Head of caudate nucleus (tissue), 42 donors: ENCODE measurements around the gene RRP8.

Experiments
- DNase-seq, 42 donors: peaks; one replicate each; pipeline versions ENCODE4 v3.0.0 to v3.0.0-alpha.2; 2020 to 2021; ENCODE audit warnings: mixed read lengths in 7 of 42
- intact Hi-C: fragments of 100-400 bp; cut with DNase I; formaldehyde crosslinking; loops from one replicate; pipeline ENCODE4 v1.15.0; 2022

RRP8 gene

DNA sequence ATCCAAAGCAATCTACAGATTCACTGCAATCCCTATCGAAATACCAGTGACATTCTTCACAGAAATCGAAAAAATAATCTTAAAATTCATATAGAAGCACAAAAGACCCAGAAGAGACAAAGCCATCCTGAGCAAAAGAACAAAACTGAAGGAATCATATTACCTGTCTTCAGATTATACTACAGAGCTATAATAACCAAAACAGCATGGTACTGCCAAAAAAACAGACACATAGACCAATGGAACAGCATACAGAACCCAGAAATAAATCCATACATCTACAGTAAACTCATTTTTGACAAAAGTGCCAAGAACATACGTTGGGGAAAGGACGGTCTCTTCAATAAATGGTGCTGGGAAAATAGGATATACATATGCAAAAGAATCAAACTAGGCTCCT lies 18.9 kb downstream of the RRP8 start:
- DNase-seq = no peak
- intact Hi-C loops = no loop called here

DNA sequence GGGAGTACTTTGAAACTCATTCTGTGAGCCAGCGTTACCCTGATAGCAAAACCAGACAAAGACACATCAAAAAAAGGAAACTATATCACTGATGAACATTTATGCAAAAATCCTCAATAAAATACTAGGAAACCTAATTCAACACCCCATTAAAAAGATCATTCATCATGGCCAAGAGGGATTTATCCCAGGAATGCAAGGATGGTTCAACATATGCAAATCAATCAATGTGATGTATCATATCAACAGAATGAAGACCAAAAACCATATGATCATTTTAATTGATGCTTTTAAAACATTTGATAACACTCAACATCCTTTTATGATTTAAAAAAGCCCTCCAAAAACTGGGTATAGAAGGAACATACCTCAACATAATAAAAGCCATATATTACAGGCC lies 19.8 kb downstream of the RRP8 start:
- intact Hi-C loops = no loop called here
- no peak for DNase-seq

DNA sequence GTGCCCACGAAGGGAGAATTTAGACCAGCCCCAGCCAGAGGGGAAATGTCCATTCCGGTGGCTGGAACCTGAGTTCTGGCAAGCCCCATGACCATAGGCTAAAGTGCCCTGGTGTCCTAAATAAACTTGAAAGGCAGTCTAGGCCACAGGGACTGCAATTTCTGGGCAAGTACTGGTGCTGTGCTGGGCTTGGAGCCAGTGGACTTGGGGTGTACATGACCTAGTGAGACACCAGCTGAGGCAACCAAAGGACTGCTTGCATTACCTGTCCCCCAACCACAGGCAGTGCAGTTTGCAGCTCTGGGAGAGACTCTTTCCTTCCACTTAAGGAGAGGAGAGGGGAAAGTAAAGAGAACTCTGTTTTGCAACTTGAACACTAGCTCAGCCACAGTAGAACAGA lies 23.7 kb downstream of the RRP8 start:
- DNase-seq = peak in 2 of 42 donors; percentile 41 to 49
- intact Hi-C loops = no loop called here

DNA sequence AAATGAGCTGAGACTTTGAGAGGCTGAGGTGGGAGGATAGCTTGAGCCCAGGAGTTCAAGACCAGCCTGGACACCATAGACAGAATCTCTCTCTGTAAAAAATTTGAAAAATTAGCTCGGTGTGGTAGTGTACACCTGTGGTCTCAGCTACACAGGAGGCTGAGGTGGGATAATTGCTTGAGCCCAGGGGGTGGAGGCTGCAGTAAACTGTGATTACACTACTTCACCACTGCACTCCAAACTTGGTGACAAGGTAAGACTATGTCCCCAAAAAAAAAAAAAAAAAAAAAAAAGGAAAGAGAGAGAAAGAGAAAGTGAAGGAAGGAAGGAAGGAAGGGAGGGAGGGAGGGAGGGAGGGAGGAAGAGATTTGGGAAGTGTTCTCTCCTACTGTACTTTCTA lies 25.3 kb downstream of the RRP8 start:
- intact Hi-C loops = no loop called here
- no peak for DNase-seq

DNA sequence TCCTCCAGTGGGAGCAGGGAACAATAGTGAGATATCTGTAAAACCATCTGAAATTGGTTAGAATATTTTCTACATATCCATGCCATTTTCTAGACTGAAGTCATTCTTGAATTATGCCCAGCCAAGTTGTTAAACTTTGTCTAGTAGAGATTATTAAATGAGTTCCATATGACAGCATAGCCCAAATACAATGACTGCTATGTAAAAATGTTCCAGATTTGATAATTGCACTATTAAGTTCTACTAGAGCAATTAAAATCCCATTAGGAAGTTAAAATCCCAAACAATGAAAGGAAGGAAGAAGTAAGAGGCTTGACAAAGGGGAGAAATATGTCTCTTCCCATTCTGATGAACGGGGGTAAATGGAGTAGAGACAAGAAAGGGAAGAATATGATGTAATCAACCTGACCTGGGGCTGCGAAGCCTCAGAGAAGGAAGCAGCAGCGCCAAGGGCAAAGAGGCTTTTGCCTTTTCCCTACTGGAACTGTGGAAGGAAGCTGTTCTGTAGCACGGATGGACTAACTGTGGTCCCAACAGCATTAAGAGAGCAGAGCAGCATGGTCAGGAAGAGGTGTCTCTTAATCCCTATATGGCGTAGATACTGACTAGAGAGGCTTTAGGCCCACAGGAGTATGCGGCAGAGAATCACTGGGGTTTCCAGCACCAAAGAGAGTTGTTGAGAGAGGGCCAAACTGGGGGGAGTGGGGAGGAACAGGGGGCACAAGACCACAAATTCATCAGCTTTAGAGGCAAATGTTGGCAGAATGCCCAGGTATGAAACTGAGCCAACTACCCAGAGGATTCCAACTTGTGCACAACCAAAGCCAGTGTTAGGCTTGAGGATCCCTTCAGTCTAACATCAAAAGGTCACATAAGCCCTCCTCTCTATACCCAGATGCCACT lies 26.7 kb downstream of the RRP8 start:
- peak; percentile 21 to 96 (median 88) for DNase-seq

DNA sequence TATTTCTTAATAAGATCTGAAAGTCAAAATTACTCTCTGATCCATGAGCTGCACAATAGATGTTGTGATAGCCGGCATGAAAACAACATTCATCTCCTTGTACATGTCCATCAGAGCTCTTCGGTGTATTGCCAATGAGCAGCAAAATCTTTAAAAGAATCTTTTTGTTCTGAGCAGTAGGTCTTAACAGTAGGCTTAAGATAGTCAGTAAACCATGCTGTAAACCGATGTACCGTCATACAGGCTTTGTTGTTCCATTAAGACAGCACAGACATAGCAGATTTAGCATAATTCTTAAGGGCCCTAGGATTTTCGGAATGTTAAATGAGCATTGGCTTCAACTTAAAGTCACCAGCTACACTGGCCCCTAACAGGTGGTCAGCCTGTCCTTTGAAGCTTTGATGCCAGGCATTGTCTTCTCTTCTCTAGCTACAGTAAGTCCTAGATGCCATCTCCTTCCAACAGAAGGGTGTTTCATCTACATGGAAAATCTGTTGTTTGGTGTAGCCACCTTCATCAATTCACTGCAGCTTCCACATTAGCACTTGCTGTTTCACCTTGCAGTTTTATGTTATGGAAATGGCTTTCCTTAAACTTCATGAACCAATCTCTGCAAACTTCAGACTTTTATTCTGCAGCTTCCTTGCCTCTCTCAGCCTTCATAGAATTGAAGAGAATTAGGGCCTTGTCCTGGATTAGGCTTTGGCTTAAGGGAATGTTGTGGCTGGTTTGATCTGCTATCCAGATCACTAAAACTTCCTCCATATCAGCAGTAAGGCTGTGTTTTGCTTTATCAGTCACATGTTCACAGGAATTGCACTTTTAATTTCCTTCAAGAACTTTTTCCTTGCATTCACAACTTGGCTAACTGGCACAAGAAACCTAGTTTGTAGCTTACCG lies 28.4 kb downstream of the RRP8 start:
- no peak for DNase-seq
- intact Hi-C loops = no loop called here

More for the DNA sequence above, 26.7 kb downstream of the RRP8 start:
- intact Hi-C loops = no loop called here

DNA sequence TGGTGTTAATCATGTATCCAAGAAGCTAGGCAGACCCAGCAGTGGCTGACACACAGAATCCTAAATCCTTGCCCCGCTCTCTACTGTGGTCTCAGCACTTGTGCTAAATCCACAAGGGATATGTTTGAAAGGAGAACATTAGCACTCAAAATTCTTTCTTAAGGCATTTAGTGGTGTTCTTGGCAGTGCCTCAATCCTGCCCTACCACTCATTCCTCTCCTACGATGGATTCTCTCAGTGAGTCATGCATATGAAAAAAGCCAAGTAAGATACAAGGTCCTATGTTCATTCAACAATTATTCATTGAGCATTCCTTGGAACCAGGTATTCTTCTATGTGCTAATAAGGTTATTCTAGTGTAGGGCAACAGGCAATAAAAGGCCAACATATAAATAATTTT lies 31.2 kb downstream of the RRP8 start:
- DNase-seq = peak in 4 of 42 donors; percentile 29 to 56 (median 37)
- intact Hi-C loops = no loop called here

DNA sequence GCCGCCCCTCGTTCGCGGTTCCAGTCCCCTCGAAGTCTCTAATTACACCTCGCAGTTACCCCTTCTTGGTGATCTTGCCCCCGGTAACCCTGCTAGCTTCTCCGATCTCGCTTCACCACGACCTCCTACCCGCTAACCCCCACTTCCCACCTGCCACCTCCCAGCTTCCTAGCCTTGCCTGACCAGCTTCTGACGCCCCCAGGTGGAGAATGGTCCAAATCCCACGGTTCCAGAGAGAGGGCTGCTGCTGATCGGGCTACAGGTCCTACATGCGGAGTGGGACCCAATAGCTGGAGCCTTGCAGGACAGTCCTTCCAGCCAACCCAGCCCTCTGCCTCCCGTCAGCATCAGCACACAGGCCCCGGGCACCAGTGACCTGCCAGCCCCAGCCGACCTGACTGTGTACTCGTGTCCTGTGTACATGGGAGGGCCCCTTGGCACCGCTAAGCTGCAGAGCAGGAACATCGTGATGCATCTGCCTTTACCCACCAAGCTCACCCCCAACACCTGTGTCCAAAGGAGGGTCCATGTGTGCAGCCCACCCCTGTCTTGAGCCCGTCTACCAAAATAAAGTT lies 31.9 kb downstream of the RRP8 start:
- intact Hi-C loops = no loop called here
- DNase-seq = peak in 1 of 42 donors; percentile 31

DNA sequence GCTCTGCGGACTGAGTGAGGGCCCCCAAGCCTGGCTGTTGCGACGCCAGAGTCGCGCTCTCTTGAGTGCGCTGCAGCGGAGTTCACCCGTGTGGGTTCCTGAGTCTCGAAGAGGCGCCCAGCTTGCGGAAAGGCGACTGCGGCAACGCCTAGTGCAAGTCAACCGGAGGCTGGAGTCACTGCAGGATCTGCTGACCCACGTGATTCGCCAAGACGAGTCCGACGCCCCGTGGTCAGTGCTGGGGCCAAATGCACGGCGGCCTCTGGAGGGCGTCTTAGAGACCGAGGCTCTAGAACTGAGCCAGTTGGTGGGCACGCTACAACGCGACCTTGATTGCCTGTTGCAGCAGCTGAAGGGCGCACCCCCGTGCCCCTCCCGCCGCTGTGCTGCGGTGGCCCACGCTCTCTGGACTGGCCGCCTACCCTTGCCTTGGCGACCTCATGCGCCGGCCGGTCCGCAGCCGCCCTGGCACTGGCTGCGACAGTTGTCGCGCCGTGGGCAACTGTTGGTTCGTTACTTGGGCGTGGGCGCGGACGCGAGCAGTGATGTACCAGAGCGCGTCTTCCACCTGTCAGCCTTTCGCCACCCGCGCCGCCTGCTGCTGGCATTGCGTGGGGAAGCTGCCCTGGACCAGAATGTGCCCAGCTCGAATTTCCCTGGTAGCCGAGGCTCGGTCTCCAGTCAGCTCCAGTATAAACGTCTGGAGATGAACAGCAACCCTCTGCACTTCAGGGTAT lies 32.6 kb downstream of the RRP8 start:
- intact Hi-C loops = no loop called here
- peak in 1 of 42 donors; percentile 37 for DNase-seq

DNA sequence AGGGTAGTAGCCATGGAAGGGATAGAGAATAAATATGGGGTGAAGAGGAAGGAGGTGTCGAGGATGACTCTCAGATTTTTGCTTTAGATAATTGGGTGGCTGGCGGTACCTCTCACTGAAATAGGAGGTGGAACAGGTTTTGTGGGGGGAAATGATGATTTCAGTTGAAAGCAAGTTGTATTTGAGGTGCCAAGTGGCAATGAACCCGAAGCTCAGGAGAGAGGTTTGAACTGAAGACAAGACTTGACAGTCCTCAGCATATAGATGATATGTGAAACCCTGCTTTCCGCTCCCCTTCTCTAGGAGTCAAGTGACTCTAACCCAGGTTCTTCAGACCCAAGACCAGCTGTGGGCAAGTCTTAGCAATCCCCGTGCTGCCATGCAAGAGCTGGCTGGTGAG lies 33.7 kb downstream of the RRP8 start:
- no peak for DNase-seq
- intact Hi-C loops = no loop called here

DNA sequence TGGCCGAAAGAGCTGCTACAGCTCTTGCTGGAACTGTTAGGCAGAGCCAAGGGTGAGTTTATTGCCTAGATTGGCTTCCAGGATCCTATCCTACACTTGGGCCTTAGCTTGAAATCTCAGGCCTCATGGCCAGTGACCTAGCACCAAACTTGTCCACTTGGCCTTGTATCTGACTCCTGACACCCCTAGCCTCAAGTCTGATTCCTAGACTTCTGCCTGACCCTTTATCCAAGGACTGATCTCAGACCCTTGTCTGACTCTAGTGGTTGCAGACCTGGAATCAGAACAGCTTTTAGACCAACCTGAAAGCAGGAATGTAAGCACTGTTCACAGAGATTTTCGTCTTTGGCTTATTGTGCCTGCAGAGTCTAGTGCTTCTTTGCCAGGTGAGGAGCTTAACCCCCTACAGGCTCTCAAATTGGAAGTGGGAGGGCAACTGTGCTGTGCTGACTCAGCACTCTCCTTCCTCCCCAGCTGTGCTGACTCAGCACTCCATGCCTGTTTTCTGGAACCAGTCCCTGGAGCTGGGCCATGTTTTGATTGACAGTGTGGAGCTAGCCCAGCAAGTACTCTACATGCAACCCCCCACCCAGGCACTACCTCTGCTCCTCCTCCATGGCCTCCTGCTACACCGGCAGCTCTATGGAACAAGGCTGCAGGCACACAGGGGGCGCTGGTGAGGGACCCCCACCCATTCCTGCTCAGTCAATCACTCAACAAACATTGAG lies 35.1 kb downstream of the RRP8 start:
- intact Hi-C loops = no loop called here
- DNase-seq = peak in 39 of 42 donors; percentile 32 to 87 (median 66)

DNA sequence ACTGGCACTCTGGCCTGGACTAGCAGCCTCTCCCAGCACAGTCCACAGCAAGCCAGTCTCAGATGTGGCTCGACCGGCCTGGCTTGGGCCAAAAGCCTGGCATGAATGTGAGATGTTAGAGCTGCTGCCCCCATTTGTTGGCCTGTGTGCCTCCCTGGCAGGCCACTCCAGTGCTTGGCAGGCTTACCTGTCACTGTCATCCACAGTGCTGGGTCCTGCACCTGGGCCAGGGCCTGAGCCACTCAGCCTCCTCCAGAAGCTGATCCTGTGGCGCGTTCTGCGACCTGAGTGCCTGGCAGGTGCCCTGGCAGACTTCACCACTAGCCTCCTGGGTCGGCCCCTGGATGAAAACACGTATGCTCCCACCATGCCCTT lies 36.1 kb downstream of the RRP8 start:
- no peak for DNase-seq
- intact Hi-C loops = no loop called here

DNA sequence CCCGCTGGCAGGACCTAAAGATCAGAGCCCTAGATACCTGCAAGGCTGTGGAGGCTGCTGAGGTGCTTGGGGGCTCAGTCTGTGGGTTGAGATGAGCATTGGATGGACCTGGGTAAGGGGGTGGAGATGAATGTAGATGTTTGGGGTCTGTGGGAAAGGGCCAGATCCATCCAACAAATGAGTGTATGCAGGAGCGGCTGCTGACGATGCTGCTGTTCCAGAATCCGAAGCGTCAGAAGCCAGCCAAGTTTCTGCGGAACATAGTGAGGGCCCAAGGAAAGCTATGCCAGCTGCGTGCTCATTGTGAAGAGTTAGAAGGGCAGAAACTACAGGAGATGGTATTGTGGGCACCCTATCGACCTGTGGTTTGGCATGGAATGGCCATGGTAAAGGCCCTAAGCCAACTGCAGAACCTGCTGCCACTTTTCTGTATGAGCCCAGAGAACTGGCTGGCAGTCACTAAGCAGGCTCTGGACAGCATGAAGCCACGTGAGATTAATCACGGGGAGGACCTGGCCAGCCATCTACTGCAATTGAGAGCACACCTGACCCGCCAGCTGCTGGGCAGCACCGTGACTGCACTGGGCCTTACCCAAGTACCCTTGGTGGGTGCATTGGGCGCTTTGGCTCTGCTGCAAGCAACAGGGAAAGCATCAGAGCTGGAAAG lies 36.6 kb downstream of the RRP8 start:
- intact Hi-C loops = no loop called here
- DNase-seq = peak in 3 of 42 donors; percentile 33 to 49 (median 42)

DNA sequence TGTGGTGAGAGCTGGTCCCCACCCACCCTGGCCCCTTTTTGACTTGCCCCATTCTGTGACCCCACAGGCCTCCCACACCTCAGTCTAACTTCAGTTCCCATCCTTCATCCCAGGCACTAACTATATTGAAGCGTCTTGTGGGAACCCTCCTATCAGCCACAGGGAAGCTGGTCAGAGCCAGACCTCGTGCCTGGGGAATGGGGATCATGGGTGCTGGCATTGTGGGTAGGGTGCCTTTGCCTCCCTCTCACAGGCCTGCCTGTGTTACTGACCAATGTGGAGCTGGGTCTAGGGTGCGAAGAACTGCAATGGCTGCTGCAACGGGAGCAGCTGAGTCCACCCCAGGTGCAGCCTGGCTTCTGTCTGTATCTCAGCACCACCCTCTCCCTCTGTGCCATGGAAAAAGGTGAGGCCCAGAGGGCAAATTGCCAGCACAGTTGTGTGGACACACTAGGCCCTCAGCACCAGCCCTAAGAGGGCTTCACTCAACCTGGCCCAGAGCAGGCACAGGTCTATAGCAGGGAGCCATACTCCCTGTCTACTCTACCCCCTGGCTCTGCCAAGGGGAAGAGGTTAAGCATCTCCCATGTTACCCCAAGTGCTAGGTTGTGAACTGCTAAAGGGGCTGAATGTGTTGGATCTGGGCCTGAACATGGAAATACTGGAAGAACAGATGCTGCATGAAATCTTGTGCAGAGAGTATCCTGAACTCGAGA lies 37.3 kb downstream of the RRP8 start:
- intact Hi-C loops = no loop called here
- no peak for DNase-seq

DNA sequence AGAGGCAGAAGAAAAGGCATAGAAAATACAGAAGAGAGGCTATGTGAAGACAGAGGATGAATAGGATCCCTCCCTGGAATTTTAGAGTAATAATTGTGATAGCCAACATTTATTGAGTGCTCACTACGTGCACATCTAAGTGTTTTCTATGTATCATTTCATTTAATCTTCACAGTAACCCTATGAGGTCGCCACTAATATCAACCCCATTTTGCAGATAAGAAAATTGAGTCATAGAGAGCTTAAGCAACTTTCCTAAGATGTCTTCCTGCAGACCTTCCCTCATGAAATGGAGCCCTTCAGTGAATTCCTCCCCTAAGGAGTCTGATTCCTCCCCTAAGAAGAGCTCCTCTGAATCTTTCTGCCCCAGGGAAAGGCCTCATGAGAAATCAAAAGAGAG lies 38.1 kb downstream of the RRP8 start:
- DNase-seq = no peak
- intact Hi-C loops = no loop called here

DNA sequence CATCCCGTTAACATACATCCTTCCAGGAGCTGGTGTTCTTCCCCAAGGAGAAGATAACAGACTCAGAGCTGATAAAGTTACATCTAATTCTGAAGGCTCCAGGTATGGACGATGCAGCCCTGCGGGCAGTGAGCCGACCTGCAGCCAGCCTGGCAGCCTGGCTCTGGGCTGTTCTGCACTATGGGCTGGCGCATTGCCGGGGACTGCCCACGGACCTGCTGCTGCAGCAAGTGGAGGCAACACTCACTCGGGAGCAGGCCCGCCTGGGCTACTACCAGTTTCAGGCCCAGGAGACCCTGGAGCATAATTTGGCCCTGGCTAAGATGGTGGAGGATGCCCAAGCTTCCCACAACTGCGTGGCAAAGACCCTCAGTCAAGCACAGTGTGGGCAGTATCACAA lies 39.7 kb downstream of the RRP8 start:
- peak in 1 of 42 donors; percentile 31 for DNase-seq
- intact Hi-C loops = no loop called here

DNA sequence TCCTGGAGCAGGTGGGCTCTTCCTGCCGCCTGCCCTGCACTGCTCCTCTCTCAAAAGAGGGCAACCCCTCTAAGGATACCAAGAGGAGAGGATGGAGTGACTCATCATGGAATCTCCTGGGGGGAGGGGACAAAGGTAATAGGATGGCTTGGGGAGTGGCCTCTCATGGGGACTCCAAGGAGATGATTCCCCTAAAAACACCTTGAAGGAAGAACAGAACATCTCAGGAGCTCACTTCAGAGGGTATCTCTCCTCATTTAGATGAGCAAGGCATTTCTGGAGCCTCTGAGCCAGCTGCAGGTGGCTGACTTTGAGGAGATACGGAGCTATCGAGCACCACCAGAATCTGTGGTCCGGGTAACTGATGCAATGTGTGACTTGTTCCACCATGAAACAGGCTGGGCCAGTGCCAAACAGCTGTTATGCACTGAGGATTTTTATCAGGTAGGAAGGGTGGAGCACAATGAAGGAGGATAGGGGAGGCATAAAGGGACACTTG lies 40.2 kb downstream of the RRP8 start:
- intact Hi-C loops = no loop called here
- DNase-seq = peak in 1 of 42 donors; percentile 33
